Measurements from ENCODE around the gene VSIG2. TPM values are rescaled to one million over a fixed set of nuclear protein-coding genes. Genes with fewer than 3 reads are reported as not detected.
A peak's percentile ranks its signal among the peaks of the same experiment; 100 is the strongest.

VSIG2 gene
- total and polyA plus RNA-seq, 2 experiments from 2014 or later: not detected

DNA sequence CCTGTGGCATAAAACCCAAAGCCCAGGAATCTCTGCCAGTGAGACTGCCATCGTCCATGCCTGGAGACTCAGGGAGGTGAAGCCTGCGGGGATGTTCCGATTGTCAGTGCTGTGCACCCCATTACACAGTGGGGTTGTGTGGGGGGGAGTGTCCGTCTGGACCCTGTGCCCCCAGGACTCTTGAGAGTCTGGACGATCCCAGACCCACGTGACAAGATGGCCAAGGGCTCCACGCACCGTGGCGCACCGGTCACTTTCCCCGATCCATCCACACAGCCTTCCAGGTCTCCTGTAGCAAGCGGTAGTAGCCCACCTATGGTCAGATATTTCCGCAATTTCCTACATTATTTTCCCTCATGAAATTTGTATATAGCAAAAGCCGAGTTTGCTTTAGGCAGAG, 33.3 kb downstream of the VSIG2 start:
- H3K9me3 Mint-ChIP-seq: no peaks in the 10 kb centered on the region
- no peak overlapping the region for H3K27ac Mint-ChIP-seq
- no peak overlapping the region for H3K27ac ChIP-seq (ENCODE audit: low read depth)
- peaks cover 78% of the 10 kb centered on the region for H3K27me3 Mint-ChIP-seq (ENCODE audit: insufficient read depth, low read depth, poor library complexity)
- peak overlapping the region; percentile 85 for H3K4me3 Mint-ChIP-seq
- TF ChIP-seq, protein P1, sequence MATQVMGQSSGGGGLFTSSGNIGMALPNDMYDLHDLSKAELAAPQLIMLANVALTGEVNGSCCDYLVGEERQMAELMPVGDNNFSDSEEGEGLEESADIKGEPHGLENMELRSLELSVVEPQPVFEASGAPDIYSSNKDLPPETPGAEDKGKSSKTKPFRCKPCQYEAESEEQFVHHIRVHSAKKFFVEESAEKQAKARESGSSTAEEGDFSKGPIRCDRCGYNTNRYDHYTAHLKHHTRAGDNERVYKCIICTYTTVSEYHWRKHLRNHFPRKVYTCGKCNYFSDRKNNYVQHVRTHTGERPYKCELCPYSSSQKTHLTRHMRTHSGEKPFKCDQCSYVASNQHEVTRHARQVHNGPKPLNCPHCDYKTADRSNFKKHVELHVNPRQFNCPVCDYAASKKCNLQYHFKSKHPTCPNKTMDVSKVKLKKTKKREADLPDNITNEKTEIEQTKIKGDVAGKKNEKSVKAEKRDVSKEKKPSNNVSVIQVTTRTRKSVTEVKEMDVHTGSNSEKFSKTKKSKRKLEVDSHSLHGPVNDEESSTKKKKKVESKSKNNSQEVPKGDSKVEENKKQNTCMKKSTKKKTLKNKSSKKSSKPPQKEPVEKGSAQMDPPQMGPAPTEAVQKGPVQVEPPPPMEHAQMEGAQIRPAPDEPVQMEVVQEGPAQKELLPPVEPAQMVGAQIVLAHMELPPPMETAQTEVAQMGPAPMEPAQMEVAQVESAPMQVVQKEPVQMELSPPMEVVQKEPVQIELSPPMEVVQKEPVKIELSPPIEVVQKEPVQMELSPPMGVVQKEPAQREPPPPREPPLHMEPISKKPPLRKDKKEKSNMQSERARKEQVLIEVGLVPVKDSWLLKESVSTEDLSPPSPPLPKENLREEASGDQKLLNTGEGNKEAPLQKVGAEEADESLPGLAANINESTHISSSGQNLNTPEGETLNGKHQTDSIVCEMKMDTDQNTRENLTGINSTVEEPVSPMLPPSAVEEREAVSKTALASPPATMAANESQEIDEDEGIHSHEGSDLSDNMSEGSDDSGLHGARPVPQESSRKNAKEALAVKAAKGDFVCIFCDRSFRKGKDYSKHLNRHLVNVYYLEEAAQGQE (IDR thresholded peaks at IDR 0.05; ENCODE audit: unreplicated experiment): no peak
- peak; percentile 1 for TF ChIP-seq EZH2 (IDR thresholded peaks at IDR 0.05; ENCODE audit: low read depth, unreplicated experiment)
- TF ChIP-seq STAT1 (IDR thresholded peaks at IDR 0.05; ENCODE audit: unreplicated experiment): no peak
- TF ChIP-seq ZNF114 (CRISPR knock-in tag; IDR thresholded peaks at IDR 0.05): no peak
- TF ChIP-seq EZH2phosphoT487 (IDR thresholded peaks at IDR 0.05; ENCODE audit: unreplicated experiment): no peak
- no peak for TF ChIP-seq CREB1 (CRISPR knock-in tag; IDR thresholded peaks at IDR 0.05; ENCODE audit: low read depth)
- TF ChIP-seq, protein P2, sequence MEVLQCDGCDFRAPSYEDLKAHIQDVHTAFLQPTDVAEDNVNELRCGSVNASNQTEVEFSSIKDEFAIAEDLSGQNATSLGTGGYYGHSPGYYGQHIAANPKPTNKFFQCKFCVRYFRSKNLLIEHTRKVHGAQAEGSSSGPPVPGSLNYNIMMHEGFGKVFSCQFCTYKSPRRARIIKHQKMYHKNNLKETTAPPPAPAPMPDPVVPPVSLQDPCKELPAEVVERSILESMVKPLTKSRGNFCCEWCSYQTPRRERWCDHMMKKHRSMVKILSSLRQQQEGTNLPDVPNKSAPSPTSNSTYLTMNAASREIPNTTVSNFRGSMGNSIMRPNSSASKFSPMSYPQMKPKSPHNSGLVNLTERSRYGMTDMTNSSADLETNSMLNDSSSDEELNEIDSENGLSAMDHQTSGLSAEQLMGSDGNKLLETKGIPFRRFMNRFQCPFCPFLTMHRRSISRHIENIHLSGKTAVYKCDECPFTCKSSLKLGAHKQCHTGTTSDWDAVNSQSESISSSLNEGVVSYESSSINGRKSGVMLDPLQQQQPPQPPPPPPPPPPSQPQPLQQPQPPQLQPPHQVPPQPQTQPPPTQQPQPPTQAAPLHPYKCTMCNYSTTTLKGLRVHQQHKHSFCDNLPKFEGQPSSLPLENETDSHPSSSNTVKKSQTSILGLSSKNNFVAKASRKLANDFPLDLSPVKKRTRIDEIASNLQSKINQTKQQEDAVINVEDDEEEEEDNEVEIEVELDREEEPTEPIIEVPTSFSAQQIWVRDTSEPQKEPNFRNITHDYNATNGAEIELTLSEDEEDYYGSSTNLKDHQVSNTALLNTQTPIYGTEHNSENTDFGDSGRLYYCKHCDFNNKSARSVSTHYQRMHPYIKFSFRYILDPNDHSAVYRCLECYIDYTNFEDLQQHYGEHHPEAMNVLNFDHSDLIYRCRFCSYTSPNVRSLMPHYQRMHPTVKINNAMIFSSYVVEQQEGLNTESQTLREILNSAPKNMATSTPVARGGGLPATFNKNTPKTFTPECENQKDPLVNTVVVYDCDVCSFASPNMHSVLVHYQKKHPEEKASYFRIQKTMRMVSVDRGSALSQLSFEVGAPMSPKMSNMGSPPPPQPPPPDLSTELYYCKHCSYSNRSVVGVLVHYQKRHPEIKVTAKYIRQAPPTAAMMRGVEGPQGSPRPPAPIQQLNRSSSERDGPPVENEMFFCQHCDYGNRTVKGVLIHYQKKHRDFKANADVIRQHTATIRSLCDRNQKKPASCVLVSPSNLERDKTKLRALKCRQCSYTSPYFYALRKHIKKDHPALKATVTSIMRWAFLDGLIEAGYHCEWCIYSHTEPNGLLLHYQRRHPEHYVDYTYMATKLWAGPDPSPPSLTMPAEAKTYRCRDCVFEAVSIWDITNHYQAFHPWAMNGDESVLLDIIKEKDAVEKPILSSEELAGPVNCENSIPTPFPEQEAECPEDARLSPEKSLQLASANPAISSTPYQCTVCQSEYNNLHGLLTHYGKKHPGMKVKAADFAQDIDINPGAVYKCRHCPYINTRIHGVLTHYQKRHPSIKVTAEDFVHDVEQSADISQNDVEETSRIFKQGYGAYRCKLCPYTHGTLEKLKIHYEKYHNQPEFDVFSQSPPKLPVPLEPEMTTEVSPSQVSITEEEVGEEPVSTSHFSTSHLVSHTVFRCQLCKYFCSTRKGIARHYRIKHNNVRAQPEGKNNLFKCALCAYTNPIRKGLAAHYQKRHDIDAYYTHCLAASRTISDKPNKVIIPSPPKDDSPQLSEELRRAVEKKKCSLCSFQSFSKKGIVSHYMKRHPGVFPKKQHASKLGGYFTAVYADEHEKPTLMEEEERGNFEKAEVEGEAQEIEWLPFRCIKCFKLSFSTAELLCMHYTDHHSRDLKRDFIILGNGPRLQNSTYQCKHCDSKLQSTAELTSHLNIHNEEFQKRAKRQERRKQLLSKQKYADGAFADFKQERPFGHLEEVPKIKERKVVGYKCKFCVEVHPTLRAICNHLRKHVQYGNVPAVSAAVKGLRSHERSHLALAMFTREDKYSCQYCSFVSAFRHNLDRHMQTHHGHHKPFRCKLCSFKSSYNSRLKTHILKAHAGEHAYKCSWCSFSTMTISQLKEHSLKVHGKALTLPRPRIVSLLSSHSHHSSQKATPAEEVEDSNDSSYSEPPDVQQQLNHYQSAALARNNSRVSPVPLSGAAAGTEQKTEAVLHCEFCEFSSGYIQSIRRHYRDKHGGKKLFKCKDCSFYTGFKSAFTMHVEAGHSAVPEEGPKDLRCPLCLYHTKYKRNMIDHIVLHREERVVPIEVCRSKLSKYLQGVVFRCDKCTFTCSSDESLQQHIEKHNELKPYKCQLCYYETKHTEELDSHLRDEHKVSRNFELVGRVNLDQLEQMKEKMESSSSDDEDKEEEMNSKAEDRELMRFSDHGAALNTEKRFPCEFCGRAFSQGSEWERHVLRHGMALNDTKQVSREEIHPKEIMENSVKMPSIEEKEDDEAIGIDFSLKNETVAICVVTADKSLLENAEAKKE (CRISPR knock-in tag; IDR thresholded peaks at IDR 0.05): no peak
- no peaks in the 10 kb centered on the region for H3K79me2 ChIP-seq (replicated peaks; ENCODE audit: insufficient read depth)
- H3K36me3 ChIP-seq (ENCODE audit: insufficient read depth): no peaks in the 10 kb centered on the region
- no peak for DNase-seq (ENCODE audit: low spot score)
- H4K20me1 ChIP-seq (replicated peaks; ENCODE audit: insufficient read depth): no peaks in the 10 kb centered on the region; the same call in none of the 2 replicates
- peaks cover 99% of the 10 kb centered on the region for H3K27me3 ChIP-seq (ENCODE audit: insufficient read depth)
- H3K9me2 ChIP-seq (ENCODE audit: insufficient read depth): no peaks in the 10 kb centered on the region
- peak overlapping the region; percentile 76 for H3K4me3 ChIP-seq
- peak overlapping the region; percentile 88 for H3K4me2 ChIP-seq
- H2AFZ ChIP-seq: no peak overlapping the region
- H3K4me1 ChIP-seq (ENCODE audit: insufficient read depth): peaks cover 14% of the 10 kb centered on the region; the same call in 1 of the 2 replicates
- no peaks in the 10 kb centered on the region for H3F3A ChIP-seq (replicated peaks; ENCODE audit: low read depth)
- H3K36me3 Mint-ChIP-seq (ENCODE audit: low read depth): no peaks in the 10 kb centered on the region
- ATAC-seq: peak; percentile 8; the same call in 1 of the 3 replicates
- H3K4me1 Mint-ChIP-seq: peaks cover 40% of the 10 kb centered on the region

Data from GM23338 (cell line).